A172 (cell line): ENCODE data around the gene CD1E. TPM values are rescaled to one million over a fixed set of nuclear protein-coding genes. Genes with fewer than 3 reads are reported as not detected.
"Not testable (repeated sequence)": the region's sequence is repeated elsewhere in the genome, so short reads cannot be mapped to it uniquely, and the experiment has no call there.

Experiments
- DNase-seq: peaks from one replicate; pipeline ENCODE4 v3.0.0-alpha.2; 2015; ENCODE audit warnings: low spot score
- total RNA-seq: library from RNA; depleted of rRNA; stranded (reverse); fragments of >200 nt; shearing (Covaris generic); gene quantifications from 2 replicates; pipeline ENCODE4 v1.2.3, GENCODE V29; 2014; rRNA removed

CD1E gene
- total RNA-seq, result not detected in 2 replicates

DNA sequence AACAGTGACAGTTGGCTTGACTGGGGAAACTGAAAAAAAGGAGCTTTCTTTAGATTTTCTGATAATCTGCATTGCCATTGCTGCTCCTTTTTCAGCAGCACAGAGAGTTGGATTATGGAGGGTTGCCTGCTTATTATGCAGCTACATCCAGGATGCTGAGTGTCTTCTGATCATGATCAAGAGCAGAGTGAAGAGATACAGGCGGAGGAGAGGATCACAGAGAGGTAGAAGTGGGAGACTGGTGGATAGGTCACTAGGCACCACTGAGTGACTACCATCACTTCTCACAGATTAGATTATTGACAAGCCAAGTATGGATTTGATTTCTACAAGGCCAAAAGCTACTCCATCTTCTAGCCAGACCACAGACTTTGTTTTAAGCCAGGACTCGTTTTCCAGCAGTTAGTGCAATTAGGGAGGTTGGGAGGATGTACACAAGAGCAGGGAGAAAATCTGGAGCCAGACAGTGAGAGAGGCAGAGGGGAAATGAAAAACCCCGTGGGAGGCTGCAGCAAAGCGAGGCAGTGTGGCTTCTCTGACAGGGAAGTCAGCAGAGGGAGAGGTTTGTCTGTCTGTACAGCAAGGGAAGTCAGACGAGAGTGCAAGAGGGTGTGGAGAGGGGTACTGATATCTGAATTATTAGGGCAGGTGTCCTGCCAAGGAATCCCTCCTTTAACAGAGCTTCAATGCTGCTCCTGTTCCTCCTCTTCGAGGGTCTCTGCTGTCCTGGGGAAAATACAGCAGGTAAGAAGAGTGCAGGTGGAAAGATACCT lies at the start of gene CD1E:
Gene CD1E, plus strand, starts transcription at position 592 of the 773 bp plus-strand sequence. Its CDS starts 95 bp downstream, at position 687.
- DNase-seq, result no peak

DNA sequence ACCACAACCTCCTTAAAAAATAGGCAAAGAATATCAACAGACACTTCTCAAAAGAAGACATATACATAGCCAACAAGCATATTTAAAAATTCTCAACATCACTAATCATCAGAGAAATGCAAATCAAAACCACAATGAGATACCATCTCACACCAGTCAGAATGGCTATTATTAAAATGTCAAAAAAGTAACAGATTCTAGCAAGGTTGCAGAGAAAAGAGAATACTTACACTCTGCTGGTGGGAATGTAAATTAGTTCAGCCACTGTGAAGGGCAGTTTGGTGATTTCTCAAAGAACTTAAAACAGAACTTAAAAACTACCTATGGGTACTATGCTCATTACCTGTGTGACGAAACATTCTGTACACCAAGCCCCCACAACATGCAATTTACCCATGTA lies 43.1 kb upstream of the CD1E start:
- DNase-seq, result no peak

DNA sequence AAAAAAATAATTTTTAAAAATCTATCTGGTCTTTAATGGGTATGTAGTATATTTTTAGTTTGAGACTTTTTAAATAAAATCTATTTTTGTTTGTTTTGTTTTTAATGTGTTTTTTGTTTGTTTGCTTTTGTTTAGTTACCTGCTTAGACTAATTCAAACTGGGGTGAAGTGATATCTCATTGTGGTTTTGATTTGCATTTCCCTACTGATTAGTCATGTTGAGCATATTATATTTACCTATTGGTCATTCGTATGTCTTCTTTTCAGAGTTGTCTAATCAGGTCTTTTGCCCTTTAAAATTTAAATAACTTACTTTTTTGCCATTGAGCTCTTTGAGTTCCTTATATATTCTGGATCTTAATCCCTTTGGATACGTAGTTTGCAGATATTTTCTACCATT lies 42.6 kb upstream of the CD1E start:
- no peak for DNase-seq

DNA sequence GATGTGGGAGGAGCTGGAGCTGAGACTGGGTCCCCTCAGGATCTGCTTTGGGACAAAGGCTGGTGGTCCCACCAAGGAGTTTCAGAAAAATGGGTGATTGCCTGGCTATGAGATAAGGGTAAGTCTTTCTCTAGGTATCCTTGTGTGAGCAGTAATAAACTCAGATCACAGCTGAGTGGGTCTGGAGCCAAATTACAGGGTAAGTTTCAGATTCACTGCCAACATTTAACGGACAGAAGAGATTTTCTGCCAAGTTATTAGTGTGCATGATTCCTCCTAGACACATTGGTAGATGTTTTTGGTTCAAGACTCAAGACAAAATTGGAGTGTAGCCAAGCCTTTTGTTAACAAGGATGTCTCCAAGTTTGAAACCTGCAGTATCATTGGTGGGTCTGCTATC lies 29.8 kb upstream of the CD1E start:
- no peak for DNase-seq

DNA sequence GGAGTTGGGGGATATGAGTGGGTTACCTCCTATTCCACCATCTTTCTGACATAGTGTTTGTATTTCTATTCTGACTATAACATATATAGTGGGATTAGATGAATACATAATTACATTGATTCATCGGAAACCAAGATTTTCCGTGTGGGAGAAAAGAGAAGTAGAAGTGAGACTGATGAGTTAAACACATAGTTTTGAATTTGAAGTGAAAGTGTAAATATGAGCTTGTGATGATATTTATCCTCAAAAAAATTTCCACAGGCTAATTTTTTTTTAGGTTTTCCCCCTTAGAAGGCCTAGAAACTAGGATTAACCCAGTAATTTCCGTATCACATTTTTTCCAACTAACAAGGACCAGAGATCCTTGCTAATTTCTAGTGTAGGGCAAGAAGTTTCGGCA lies 29.3 kb upstream of the CD1E start:
- DNase-seq, result no peak

DNA sequence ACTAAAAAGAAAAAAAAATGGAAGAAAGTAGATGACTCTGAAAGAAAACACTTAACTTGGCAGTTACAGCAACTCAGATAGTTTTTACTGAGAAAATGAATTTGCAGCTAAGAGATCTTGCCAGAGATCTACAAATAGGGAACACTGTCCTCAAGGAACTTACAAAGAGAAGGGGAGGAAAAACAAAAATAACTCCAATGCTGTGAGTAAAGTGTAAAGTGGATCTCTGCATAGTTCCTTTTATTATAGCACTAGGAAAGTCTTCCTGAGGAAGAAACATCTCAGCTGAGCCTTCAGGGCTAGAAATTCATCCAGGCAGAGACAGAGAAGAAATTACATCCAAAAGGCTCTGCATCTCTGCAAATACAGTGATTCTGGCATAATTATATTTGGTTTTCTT lies 26.2 kb upstream of the CD1E start:
- no peak for DNase-seq

DNA sequence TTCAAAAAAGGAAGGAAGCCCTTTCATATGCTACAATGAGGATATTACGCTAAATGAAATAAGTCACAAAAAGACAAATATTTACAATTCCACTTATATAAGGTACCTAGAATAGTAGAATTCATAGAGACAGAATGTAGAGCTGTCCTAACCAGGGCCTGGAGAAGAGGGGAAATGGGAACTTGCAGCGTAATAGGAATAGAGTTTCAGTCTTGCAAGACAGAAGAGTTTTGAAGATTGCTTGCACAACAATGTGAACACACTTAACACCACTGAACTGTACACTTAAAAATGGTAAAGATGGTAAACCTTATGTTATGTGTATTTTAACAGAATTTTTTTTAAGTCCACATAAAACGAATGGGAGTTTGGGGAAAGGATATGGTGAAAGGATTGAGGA lies 25.3 kb upstream of the CD1E start:
- DNase-seq, result no peak

DNA sequence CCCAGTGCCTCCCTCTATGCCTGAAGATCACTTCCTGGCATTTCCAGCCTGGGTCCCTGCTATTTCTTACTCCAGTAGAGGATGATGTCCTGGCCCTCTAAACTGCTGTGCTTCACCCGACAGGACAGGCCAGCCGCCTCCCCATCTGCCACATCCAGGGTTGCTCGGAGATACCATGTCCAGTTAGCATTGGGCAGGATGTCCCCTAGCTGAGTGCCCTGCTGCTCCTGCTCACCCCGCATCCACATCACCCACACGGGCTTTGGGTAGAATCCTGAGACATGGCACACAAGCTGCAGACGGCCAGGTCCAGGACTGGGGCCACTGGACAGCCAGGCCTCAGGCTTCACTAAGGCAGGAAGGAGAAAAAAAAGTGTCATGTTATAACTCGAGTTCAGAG lies 24.4 kb upstream of the CD1E start:
- no peak for DNase-seq

DNA sequence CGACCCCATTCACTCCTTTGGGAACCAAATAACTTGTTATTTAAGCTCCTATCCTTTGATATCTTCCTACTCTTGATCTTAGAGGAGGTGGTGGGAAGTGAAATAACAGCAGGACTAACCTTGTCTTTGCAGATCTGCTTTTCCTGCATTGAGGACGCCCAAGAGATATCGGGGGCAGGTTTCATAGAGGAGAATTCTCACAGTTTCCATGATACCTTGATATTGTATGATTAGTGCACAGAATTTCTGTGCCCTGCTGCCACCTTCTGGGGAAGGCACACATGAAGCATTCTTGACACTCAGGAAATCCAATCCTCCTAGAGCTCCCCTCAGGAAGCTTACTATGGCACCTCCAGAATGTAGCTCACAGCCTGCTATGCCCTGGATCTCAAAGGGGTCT lies 24.0 kb upstream of the CD1E start:
- DNase-seq, result no peak

DNA sequence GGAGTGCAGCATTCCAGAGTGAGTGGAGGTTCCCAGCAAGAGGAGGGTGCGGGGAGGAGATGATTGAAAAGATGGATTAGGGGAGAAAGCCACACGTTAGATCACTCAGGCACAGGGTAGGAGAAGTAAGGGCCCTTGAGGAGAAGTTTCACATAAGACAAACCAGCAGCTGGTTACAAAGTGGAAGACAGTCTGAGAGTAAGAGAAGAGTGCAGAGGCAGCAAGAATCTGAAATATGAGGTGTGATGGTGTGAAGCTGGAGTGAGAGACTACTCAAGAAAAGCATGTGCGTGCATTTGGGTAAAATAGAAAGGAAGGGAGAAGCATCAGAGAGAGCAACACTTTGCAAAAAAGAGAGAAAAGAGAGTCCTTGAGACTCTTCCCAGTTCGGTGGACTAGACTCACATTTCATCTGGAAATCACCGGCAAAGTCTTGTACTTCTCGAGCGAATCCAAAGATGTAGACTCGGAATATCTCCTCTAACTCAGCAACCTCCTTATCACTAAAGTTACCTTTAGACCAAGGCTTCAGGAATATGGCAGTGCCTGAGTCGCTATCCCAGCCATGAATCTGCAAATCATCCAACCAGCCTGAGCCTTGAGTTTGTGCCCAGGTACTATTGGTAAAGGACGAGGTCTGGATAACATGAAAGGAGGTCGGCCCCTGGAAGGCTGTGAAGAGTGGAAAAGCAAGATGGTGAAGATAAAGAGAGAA lies 23.1 kb upstream of the CD1E start:
- DNase-seq, result no peak

DNA sequence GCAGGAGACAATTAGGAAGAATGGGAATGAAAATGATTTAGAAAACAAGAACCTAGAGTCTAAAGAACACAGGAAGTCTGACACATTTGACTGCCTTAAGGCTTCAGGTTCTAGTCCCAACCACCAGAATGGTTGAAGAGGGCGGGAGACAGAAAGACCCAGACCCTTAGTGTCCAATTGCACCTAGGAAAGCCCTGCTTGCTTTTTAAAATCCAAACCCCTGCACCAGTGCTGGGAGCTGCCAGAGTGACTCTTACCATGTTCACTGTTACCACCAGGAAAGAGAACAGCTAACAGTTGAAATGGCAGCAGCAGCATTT lies 22.6 kb upstream of the CD1E start:
- DNase-seq, result no peak

DNA sequence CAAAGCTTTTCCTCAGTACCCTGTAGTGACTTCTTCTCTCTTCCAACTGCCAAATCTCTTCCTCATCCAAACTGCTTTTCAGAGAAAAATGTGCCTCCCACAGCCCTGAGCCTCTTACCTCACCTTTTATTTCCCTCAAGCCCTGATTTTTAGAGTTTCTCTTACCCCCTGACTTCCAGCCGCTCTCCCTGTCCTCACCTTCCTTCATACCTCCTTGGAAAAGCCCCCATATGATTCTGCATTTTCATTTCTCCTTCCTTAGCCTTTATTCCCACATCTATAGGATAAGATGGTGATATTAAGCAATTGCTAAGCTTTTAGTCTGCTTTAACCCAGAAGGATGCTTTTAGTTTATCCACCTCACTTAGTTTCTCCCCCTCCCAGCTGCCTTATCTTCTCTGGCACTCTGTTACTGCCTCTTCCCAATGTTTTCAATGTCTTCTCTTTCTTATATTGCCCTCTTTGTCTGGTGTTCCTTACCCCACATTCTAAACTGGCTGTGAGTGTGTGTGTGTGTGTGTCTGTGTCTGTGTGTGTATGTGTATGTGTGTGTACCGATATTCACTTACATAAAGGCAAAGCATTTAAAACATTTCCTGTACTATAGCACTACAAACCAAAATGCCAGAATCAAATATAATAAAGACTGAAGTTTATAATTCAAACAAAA lies 22.1 kb upstream of the CD1E start, which contains the start of gene CD1B:
Gene CD1B, minus strand, starts transcription at position 51 of the 670 bp plus-strand sequence. CDS start 108 bp downstream, outside the sequence.
- DNase-seq, result no peak

DNA sequence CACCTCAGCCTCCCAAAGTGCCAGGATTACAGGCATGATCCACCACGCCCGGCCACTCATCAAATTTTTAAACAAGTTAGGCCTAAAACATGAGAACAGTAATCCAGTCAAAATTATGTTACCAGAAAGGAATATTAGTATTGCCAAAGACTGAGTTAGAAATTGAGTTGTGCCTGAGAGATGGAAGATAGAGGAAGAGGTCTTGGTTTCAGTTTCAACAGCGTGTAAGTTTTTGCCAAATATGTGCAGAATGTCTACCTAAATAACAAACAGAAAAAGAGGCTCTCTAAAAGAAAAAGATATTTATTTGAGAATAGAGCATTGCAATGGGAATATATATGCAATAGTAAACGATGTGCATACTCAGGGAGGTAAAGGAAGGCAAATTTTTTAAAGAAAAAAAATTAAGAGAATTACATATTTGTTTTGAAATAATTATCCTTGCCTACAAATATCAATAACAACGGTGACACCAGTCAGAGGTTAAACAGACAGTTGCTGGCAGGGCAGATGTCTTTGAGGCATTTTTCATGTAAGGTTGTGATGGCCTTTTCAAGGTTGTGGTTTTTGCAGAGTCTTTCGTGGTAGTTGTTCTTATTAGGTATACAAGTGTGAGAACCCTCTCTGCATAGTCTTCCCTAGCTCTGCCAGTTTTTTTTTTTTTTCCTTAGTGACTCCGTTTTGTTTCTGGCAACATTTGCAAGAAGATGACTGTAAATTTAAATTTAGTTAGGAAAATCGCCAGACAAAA lies 20.1 kb upstream of the CD1E start:
- DNase-seq, result no peak

DNA sequence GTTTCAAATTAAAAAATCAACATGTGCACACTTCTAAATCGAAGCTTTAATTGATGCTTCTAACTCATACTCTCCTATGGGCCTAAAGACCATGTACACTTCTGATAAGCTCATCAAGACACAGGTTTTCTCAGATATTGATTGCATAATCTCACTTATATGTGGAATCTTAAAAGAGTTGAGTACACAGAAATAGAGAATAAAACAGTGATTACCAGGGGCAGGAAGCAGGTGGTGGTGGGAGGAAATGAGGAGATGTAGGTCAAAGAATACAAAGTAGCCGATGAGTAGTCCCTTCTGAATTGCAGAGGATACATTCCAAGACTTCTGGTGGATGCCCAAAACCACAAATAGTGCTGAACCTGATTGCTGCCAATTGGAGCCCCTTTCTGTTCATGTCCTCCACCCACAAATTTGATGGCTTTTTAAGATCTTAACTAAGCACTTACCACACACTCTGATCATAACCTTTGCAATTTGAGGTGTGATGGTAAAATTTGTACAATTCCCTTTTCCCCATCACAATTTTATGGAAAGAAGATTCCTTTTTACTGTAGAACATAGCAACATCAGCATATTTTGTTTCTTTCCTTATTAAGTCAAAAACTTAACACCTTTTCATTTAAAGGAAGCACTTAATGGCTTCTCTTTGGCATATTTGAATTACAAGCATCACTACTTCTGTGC lies 19.0 kb upstream of the CD1E start:
- no peak for DNase-seq

DNA sequence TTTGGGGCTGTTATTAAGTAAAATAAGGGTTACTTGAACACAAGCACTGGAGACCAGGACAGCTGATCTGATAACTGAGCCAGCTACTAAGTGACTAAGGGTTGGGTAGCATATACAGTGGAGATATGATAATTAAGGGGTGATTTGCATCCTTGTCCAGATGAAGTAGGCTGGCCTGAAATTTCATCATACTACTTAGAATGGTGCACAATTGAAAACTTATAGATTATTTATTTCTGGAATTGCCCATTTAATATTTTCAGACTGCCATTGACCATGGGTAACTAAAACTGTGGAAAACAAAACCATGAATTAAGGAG lies 18.5 kb upstream of the CD1E start:
- DNase-seq, result no peak

DNA sequence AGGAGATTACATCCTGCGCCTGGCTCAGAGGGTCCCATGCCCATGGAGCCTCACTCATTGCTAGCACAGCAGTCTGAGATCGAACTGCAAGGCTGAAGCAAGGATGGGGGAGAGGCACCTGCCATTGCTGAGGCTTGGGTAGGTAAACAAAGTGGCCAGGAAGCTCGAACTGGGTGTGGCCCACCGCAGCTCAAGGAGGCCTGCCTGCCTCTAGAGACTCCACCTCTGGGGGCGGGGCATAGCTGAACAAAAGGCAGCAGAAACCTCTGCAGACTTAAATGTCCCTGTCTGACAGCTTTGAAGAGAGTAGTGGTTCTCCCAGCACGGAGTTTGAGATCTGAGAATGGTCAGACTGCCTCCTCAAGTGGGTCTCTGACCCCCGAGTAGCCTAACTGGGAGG lies 17.3 kb upstream of the CD1E start:
- not testable (repeated sequence) for DNase-seq

DNA sequence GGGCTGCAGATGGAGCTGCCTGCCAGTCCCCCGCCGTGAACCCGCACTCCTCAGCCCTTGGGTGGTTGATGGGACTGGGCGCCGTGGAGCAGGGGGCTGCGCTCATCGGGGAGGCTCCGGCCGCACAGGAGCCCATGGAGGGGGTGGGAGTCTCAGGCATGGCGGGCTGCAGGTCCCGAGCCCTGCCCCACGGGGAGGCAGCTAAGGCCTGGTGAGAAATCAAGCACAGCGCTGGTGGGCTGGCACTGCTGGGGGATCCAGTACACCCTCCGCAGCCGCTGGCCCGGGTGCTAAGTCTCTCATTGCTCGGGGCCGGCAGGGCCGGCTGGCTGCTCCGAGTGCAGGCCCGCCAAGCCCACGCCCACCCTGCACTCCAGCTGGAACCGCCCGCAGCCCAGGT lies 4.7 kb upstream of the CD1E start:
- not testable (repeated sequence) for DNase-seq

DNA sequence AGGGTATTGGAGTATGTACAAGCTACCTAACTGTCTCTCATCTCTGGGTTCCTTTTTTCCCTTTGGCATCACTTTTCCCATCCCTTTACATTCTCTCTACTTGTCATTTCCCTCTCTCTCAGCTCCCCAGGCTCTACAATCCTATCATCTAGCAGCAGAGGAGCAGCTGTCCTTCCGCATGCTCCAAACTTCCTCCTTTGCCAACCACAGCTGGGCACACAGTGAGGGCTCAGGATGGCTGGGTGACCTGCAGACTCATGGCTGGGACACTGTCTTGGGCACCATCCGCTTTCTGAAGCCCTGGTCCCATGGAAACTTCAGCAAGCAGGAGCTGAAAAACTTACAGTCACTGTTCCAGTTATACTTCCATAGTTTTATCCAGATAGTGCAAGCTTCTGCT lies 561 bp downstream of the CD1E start:
- no peak for DNase-seq

DNA sequence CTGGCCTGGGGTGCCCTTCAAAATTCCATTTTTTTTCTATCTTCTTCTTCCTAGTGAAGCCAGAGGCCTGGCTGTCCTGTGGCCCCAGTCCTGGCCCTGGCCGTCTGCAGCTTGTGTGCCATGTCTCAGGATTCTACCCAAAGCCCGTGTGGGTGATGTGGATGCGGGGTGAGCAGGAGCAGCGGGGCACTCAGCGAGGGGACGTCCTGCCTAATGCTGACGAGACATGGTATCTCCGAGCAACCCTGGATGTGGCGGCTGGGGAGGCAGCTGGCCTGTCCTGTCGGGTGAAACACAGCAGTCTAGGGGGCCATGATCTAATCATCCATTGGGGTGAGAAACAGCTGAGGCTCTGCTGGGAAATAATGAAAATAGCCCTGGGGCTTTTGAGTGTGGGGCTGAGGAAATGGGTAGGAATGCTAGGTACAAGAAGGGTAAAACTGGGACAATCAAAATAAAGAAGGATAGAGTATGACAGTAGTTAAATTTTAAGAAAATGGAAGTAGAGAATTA lies 2.1 kb downstream of the CD1E start:
- no peak for DNase-seq

DNA sequence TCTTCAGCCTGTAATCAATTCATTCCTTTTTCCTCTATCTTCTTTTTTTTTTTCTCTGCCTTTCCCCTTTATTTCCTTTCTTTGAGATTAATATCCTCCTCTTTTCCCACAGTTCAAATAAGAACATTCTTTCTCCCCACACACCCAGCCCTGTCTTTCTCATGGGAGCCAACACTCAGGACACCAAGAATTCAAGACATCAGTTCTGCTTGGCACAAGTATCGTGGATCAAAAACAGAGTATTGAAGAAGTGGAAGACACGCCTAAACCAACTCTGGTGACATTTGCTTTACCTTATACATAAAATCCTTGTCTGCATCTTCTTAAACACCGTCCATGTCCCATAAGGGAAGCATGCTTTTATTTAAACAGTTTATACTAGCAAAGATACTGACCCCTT lies 2.9 kb downstream of the CD1E start:
- no peak for DNase-seq

DNA sequence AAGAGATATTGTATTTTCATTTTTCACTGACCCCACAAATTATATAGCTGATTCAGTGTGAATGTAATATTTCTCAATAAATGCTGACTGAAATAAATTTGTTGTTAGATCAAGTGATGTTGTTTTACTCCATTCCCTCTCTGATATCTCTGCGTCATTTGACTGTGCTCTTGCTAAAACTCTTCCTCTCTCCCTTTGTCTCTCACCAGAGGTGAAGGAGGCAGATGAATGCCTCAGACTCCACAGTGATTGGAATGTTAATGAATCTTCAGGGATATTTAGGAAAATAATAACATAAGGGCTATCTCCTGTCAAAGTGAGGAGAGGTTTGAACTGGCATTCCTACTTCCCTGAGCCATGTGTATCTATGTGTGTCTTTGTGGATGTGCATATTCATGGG lies 3.7 kb downstream of the CD1E start:
- no peak for DNase-seq

DNA sequence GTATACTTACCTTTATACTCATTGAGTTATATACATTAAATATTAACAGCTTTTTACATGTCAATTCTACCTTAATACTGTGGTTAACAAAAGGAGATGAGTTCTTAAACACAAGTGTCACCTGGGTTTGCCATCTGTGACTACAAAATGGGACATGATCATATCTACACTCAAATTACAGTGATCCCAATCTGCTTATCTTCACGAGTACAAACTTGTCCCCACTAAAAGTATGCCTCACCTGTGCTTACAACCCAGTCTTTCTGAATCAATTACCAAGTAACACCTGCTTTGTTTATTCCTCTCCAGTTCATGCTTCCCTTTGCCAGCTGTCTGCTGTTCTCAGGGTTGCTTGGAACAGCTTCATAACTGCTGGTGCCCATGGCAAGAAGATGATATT lies 8.8 kb downstream of the CD1E start:
- DNase-seq, result no peak
